IPS DF 6.9 (cell line): ENCODE measurements around the gene PLPP3.

Experiments
- DNase-seq: peaks from one replicate; pipeline ENCODE4 v3.0.0-alpha.2; 2013; ENCODE audit warnings: low read depth, low spot score
- H3K27ac ChIP-seq: one replicate; pipeline ENCODE4 v1.5.1; 2013; ENCODE audit warnings: low read length, control low read depth
- H3K27me3 ChIP-seq: 2 replicates; pipeline ENCODE4 v1.6.1; 2013; ENCODE audit warnings: mild to moderate bottlenecking, low read length; ENCODE audit not compliant: control insufficient read depth, insufficient read depth
- H3K36me3 ChIP-seq: 2 replicates; pipeline ENCODE4 v1.6.1; 2013; ENCODE audit warnings: low read length; ENCODE audit not compliant: control insufficient read depth, insufficient read depth
- H3K4me1 ChIP-seq: 2 replicates; pipeline ENCODE4 v1.6.1; 2013; ENCODE audit warnings: low read length; ENCODE audit not compliant: control insufficient read depth, insufficient read depth
- H3K4me3 ChIP-seq: 2 replicates; pipeline ENCODE4 v1.5.1; 2013; ENCODE audit warnings: mild to moderate bottlenecking, low read length
- H3K9me3 ChIP-seq: 2 replicates; pipeline ENCODE4 v1.6.1; 2013; ENCODE audit warnings: low read length, inconsistent platforms; ENCODE audit not compliant: control insufficient read depth, insufficient read depth
- WGBS: extraction: QIAGEN DNeasy Blood & Tissue Kit; methylation state at CpG from one replicate; pipeline ENCODE4 v1.1.7; 2013; ENCODE audit warnings: mixed read lengths, missing lambda C conversion rate; ENCODE audit not compliant: insufficient read length, insufficient coverage; 5-methylcytosine and 5-hydroxymethylcytosine counted together

Gene PLPP3

DNA sequence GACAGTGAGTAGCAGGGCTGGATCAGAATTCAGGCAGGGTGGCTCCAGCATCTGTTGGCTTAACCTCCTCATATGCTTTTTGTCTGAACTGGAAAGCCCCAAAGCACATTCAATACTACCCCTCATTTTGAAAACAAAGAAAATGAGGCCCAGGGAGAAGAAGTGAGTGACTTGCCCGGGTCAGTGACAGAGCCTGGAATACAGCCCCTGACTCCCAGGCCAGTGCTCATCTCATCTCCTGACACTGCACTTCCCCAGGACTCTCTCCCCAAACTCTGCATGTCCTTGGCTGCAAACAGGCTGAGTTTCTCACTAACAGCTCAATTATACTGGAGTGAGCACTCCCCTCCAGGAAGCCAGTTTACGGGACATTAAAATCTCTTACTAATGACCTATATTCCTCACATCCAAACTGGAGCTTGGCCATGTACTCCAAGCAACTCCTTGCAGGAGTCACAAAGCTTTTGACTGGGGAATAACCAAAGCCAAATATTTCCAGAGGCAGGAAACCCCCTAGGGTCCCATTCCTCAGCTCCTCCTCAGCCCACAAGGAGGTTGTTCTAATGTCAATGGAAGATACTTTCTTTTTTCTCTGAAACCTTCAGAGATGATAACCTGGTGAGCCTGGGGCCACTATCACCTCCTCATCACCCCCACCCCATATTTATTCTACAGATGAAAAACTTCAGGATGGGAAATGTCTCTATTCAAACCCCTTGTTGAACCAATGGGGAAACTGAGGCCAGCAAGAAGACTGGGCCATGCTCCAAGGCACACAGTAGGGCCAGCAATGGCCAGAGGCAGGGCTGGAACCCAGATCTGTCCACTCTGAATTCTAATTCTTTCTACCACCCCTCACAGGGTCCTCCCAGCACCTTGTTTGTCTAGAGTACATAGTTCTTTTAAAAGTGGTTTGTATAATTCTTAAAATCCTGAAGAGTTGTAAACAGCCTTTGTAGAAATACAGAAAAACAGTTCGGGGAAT is 127.0 kb downstream of the PLPP3 start:
- Histone ChIP-seq H3K9me3 (no peaks in the 10 kb centered on the region), H3K4me3 (no peak overlapping the region), H3K36me3 (no peaks in the 10 kb centered on the region), H3K27me3 (no peaks in the 10 kb centered on the region), H3K27ac (no peak overlapping the region), H3K4me1 (peaks cover 20% of the 10 kb centered on the region)
- WGBS, result no CpG with 5 or more reads among the region's 3 CpGs
- DNase-seq, result no peak

- WGBS, result no CpG with 5 or more reads among the region's 5 CpGs
- no peak overlapping the region for H3K27ac ChIP-seq
- H3K9me3 ChIP-seq, result no peaks in the 10 kb centered on the region
- H3K27me3 ChIP-seq, result no peaks in the 10 kb centered on the region
- H3K4me1 ChIP-seq, result peaks cover 20% of the 10 kb centered on the region
- no peak overlapping the region for H3K4me3 ChIP-seq
- H3K36me3 ChIP-seq, result no peaks in the 10 kb centered on the region
- DNase-seq, result no peak
Observed at GRCh38 chr1:56451491-56451890, 127.9 kb downstream of the PLPP3 start.

DNA sequence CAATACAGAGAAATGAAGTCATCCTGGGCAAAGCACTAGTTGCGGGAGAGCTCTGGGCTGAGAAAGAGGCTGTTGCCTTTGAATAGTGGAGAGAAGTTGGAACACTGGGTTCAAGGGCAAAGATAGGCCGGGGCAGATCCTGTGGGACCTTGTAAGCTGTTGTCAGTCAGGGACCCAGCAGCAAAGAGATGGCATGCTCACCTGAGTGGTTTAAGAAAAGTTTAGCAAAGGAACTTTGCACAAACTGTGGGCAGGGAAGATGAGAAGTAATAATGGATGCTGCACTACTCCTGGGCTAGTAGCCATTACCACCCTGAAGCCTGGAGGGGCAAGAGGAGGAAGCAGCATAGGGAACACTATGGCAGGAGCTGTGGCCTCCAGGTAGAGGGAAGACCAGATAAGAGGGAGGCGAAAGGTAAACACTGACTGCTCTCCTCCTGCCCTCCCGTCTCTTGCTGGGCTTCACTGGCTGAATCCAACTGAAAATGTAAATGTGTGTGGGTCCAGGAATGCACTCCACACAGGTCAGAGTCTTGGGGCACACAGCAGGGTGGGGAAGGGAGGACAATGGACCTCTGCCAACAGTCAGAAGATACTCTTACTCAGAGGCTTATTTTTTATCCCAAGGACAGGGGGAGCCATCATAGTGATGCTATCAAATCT is 129.2 kb downstream of the PLPP3 start:
- Histone ChIP-seq H3K9me3 (no peaks in the 10 kb centered on the region), H3K27ac (no peak overlapping the region), H3K27me3 (no peaks in the 10 kb centered on the region), H3K36me3 (no peaks in the 10 kb centered on the region), H3K4me3 (no peak overlapping the region), H3K4me1 (peaks cover 20% of the 10 kb centered on the region)
- no CpG with 5 or more reads among the region's 4 CpGs for WGBS
- no peak for DNase-seq

DNA sequence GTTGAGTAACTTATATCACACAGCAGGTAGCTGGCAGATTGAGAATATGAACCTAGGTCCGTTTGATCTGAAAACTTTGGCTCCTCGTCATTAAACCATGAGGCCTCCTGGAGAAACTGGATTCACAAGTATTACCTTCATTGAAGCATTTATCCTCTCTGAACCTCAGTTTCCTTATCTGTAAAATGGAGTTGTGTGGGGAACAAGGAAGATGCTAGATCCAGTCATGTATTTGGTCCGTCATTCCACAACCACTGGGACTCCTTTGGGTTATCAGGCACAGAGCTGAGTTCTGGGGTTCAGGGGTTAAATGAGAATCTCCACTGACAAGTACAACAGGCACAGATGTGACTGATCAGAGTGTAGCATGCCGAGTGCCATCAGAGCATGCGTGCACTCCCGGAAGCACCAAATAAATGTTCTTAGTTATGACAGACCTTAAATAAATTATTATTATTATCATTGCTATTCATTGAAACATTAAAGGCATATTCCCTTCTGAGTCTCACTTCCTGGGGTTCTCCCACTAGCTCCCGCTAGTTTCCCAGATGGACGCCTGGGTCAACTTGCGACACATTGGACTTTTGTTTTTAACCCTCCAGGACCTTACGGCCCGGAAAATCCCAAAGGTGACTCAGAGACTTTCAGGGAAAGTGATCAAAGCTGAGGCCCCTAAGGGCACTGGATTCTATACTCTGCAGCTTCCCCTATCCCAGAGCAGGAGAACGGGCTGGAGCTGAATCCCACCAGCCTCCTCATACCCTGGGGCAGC is 130.6 kb downstream of the PLPP3 start:
- Histone ChIP-seq H3K4me3 (no peak overlapping the region), H3K9me3 (no peaks in the 10 kb centered on the region), H3K27me3 (no peaks in the 10 kb centered on the region), H3K27ac (no peak overlapping the region), H3K36me3 (no peaks in the 10 kb centered on the region), H3K4me1 (peaks cover 19% of the 10 kb centered on the region)
- no CpG with 5 or more reads among the region's 12 CpGs for WGBS
- DNase-seq, result no peak

- H3K9me3 ChIP-seq, result no peaks in the 10 kb centered on the region
- H3K27me3 ChIP-seq, result no peaks in the 10 kb centered on the region
- H3K4me3 ChIP-seq, result no peak overlapping the region
- H3K4me1 ChIP-seq, result peaks cover 15% of the 10 kb centered on the region
- no peak overlapping the region for H3K27ac ChIP-seq
- no peak for DNase-seq
- no CpG with 5 or more reads among the region's 2 CpGs for WGBS
- no peaks in the 10 kb centered on the region for H3K36me3 ChIP-seq
Observed at GRCh38 chr1:56447823-56448222, 131.5 kb downstream of the PLPP3 start.

- no peaks in the 10 kb centered on the region for H3K9me3 ChIP-seq
- H3K36me3 ChIP-seq, result no peaks in the 10 kb centered on the region
- no peaks in the 10 kb centered on the region for H3K27me3 ChIP-seq
- no peak for DNase-seq
- H3K27ac ChIP-seq, result no peak overlapping the region
- H3K4me1 ChIP-seq, result peaks cover 8% of the 10 kb centered on the region; the same call in 1 of the 2 replicates
- no CpG with 5 or more reads among the region's 5 CpGs for WGBS
- no peak overlapping the region for H3K4me3 ChIP-seq
Observed at GRCh38 chr1:56446531-56447098, 132.7 kb downstream of the PLPP3 start.

- Histone ChIP-seq H3K4me3 (no peak overlapping the region), H3K4me1 (peaks cover 4% of the 10 kb centered on the region; the same call in 1 of the 2 replicates), H3K36me3 (no peaks in the 10 kb centered on the region), H3K9me3 (no peaks in the 10 kb centered on the region), H3K27me3 (no peaks in the 10 kb centered on the region), H3K27ac (no peak overlapping the region)
- no peak for DNase-seq
- WGBS, result no CpG with 5 or more reads among the region's 7 CpGs
Observed at GRCh38 chr1:56444960-56445646, 134.3 kb downstream of the PLPP3 start.
